ENCODE data around the gene ITPK1. TPM values are rescaled to one million over a fixed set of nuclear protein-coding genes. Genes with fewer than 3 reads are reported as not detected.

The ITPK1 gene
- total RNA-seq, 4 donors from 2014 or later, result 32.6 to 94.9 (median 54.6) TPM

- ATAC-seq (ENCODE audit: low FRiP score), result no peak
- no peak for TF ChIP-seq CTCF (IDR thresholded peaks at IDR 0.05)
- no peak for DNase-seq (ENCODE audit: low spot score)
Measured at GRCh38 chr14:92895352-92895878, 220.3 kb downstream of the ITPK1 start.

GRCh38 chr14:92892589-92892988 is 223.1 kb downstream of the ITPK1 start:
- no peak for TF ChIP-seq CTCF (IDR thresholded peaks at IDR 0.05)
- ATAC-seq (ENCODE audit: low FRiP score), result no peak
- DNase-seq (ENCODE audit: low spot score), result no peak

GRCh38 chr14:92890830-92891588 is 224.7 kb downstream of the ITPK1 start:
- DNase-seq (ENCODE audit: low spot score) (no peak), ATAC-seq (ENCODE audit: low FRiP score) (no peak)
- no peak for TF ChIP-seq CTCF (IDR thresholded peaks at IDR 0.05)

- DNase-seq (ENCODE audit: low spot score) (no peak), ATAC-seq (ENCODE audit: low FRiP score) (no peak)
- TF ChIP-seq CTCF (IDR thresholded peaks at IDR 0.05), result no peak
Measured at GRCh38 chr14:92888896-92889295, 226.8 kb downstream of the ITPK1 start.

- DNase-seq (ENCODE audit: low spot score) (no peak), ATAC-seq (ENCODE audit: low FRiP score) (no peak)
- TF ChIP-seq CTCF (IDR thresholded peaks at IDR 0.05), result no peak
Measured at GRCh38 chr14:92887157-92887556, 228.6 kb downstream of the ITPK1 start.

Other genes with a start within 250 kb of the ITPK1 start
- under 1 TPM in 1 of 4 donors, not detected in 3; 0.69 TPM for gene CHGA, start 192.8 kb downstream of the ITPK1 start, total RNA-seq
- 10 to 100 TPM; 18.0 to 29.6 (median 24.3) TPM for gene MOAP1, start 69.0 kb upstream of the ITPK1 start, total RNA-seq
- 10 to 100 TPM in 2 of 4 donors, 1 to 10 TPM in 2; 5.7 to 18.5 (median 9.2) TPM for gene LYSET, start 69.4 kb upstream of the ITPK1 start, total RNA-seq
- gene GON7, start 91.1 kb upstream of the ITPK1 start, total RNA-seq, result 1 to 10 TPM; 6.9 to 8.2 (median 7.7) TPM
- 10 to 100 TPM; 12.0 to 23.0 (median 18.0) TPM for gene UBR7, start 91.3 kb upstream of the ITPK1 start, total RNA-seq
- 10 to 100 TPM; 20.5 to 34.0 (median 25.7) TPM for gene BTBD7, start 217.1 kb upstream of the ITPK1 start, total RNA-seq
- not detected for gene COX8C, start 231.3 kb upstream of the ITPK1 start, total RNA-seq